Measurements from ENCODE around the gene OR52B2.

The OR52B2 gene

GRCh38 chr11:6210274-6210955 is 40.3 kb upstream of the OR52B2 start:
- TF ChIP-seq CTCF (IDR thresholded peaks at IDR 0.05; ENCODE audit: poor library complexity, severe bottlenecking) = no peak
- H3K9me3 ChIP-seq (ENCODE audit: severe bottlenecking) = no peaks in the 10 kb centered on the region

GRCh38 chr11:6209801-6210200 is 39.7 kb upstream of the OR52B2 start:
- peaks cover 25% of the 10 kb centered on the region for H3K36me3 ChIP-seq (ENCODE audit: low read depth)
- H3K4me3 ChIP-seq (ENCODE audit: severe bottlenecking) = no peak overlapping the region
- no peak overlapping the region for H3K27ac ChIP-seq (ENCODE audit: poor library complexity, severe bottlenecking)
- no peaks in the 10 kb centered on the region for H3K27me3 ChIP-seq (ENCODE audit: insufficient read depth, poor library complexity, severe bottlenecking)
- no peak for DNase-seq (ENCODE audit: low spot score)
- H3K9me3 ChIP-seq (ENCODE audit: severe bottlenecking) = no peaks in the 10 kb centered on the region
- TF ChIP-seq CTCF (IDR thresholded peaks at IDR 0.05; ENCODE audit: poor library complexity, severe bottlenecking) = no peak
- H3K4me1 ChIP-seq (ENCODE audit: insufficient read depth, poor library complexity, severe bottlenecking) = no peaks in the 10 kb centered on the region
- no peak for ATAC-seq (ENCODE audit: low read depth)

More at GRCh38 chr11:6210274-6210955, 40.3 kb upstream of the OR52B2 start:
- peaks cover 31% of the 10 kb centered on the region for H3K36me3 ChIP-seq (ENCODE audit: low read depth)
- ATAC-seq (ENCODE audit: low read depth) (no peak), DNase-seq (ENCODE audit: low spot score) (no peak)
- H3K4me1 ChIP-seq (ENCODE audit: insufficient read depth, poor library complexity, severe bottlenecking) = no peaks in the 10 kb centered on the region
- H3K27ac ChIP-seq (ENCODE audit: poor library complexity, severe bottlenecking) = no peak overlapping the region
- H3K4me3 ChIP-seq (ENCODE audit: severe bottlenecking) = no peak overlapping the region
- H3K27me3 ChIP-seq (ENCODE audit: insufficient read depth, poor library complexity, severe bottlenecking) = no peaks in the 10 kb centered on the region

- Histone ChIP-seq H3K4me1 (ENCODE audit: insufficient read depth, poor library complexity, severe bottlenecking) (no peaks in the 10 kb centered on the region), H3K9me3 (ENCODE audit: severe bottlenecking) (no peaks in the 10 kb centered on the region), H3K27me3 (ENCODE audit: insufficient read depth, poor library complexity, severe bottlenecking) (no peaks in the 10 kb centered on the region), H3K4me3 (ENCODE audit: severe bottlenecking) (no peak overlapping the region), H3K27ac (ENCODE audit: poor library complexity, severe bottlenecking) (no peak overlapping the region), H3K36me3 (ENCODE audit: low read depth) (peaks cover 13% of the 10 kb centered on the region)
- ATAC-seq (ENCODE audit: low read depth) (no peak), DNase-seq (ENCODE audit: low spot score) (no peak)
- TF ChIP-seq CTCF (IDR thresholded peaks at IDR 0.05; ENCODE audit: poor library complexity, severe bottlenecking) = no peak
These were observed 36.5 kb upstream of the OR52B2 start for GRCh38 chr11:6206456-6207180.

- no peak for TF ChIP-seq CTCF (IDR thresholded peaks at IDR 0.05; ENCODE audit: poor library complexity, severe bottlenecking)
- DNase-seq (ENCODE audit: low spot score) = no peak
- H3K27ac ChIP-seq (ENCODE audit: poor library complexity, severe bottlenecking) = no peak within 1 kb of the TSS
These were observed 35.2 kb upstream of the OR52B2 start, which contains the start of gene C11orf42 for GRCh38 chr11:6205366-6205765. C11orf42 (plus strand) TSS chr11:6205557; CDS start chr11:6205616, 59 bp downstream.

More at GRCh38 chr11:6205366-6205765, 35.2 kb upstream of the OR52B2 start, which contains the start of gene C11orf42:
- peaks cover 6% of the 10 kb centered on the region; the same call in 1 of the 2 replicates for H3K36me3 ChIP-seq (ENCODE audit: low read depth)
- H3K27me3 ChIP-seq (ENCODE audit: insufficient read depth, poor library complexity, severe bottlenecking) = no peaks in the 10 kb centered on the region
- no peak for ATAC-seq (ENCODE audit: low read depth)
- H3K9me3 ChIP-seq (ENCODE audit: severe bottlenecking) = no peaks in the 10 kb centered on the region
- H3K4me1 ChIP-seq (ENCODE audit: insufficient read depth, poor library complexity, severe bottlenecking) = no peaks in the 10 kb centered on the region
- H3K4me3 ChIP-seq (ENCODE audit: severe bottlenecking) = no peak within 1 kb of the TSS
